Breast epithelium (tissue), 3 donors: ENCODE results near the gene FST.

Experiments
- POLR2A ChIP-seq: fragments of 450-650 bp; IDR thresholded peaks from one replicate; pipeline ENCODE4 v1.6.1; 2016; ENCODE audit warnings: antibody characterized with exemption, mild to moderate bottlenecking, moderate library complexity
- TF ChIP-seq, protein P1 (sequence below), 3 donors: fragments of 450-650 bp; IDR thresholded peaks; one replicate each; pipeline ENCODE4 v1.5.1; 2016 to 2017; ENCODE audit warnings: antibody characterized with exemption in 3 of 3, mild to moderate bottlenecking in 3 of 3, moderate library complexity in 3 of 3

- TF ChIP-seq, protein P1, sequence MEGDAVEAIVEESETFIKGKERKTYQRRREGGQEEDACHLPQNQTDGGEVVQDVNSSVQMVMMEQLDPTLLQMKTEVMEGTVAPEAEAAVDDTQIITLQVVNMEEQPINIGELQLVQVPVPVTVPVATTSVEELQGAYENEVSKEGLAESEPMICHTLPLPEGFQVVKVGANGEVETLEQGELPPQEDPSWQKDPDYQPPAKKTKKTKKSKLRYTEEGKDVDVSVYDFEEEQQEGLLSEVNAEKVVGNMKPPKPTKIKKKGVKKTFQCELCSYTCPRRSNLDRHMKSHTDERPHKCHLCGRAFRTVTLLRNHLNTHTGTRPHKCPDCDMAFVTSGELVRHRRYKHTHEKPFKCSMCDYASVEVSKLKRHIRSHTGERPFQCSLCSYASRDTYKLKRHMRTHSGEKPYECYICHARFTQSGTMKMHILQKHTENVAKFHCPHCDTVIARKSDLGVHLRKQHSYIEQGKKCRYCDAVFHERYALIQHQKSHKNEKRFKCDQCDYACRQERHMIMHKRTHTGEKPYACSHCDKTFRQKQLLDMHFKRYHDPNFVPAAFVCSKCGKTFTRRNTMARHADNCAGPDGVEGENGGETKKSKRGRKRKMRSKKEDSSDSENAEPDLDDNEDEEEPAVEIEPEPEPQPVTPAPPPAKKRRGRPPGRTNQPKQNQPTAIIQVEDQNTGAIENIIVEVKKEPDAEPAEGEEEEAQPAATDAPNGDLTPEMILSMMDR (IDR thresholded peaks at IDR 0.05): no peak
- no peak for TF ChIP-seq POLR2A
Measured at GRCh38 chr5:53481159-53481886, 894 bp downstream of the FST start.
